Testis (tissue), 3 donors: Measurements from ENCODE around the gene ZAP70. TPM values are rescaled to one million over a fixed set of nuclear protein-coding genes. Genes with fewer than 3 reads are reported as not detected.
"Not testable (repeated sequence)": the region's sequence is repeated elsewhere in the genome, so short reads cannot be mapped to it uniquely, and the experiment has no call there.

Experiments used
- DNase-seq: peaks from one replicate; pipeline ENCODE4 v3.0.0-alpha.2; 2019
- H3K27ac ChIP-seq, 2 donors: fragments of 200-600 bp; sonication (generic); one replicate each; pipeline ENCODE4 v1.5.1; 2019
- H3K27me3 ChIP-seq: fragments of 200-600 bp; sonication (generic); one replicate; pipeline ENCODE4 v1.5.1; 2019
- H3K36me3 ChIP-seq: fragments of 200-600 bp; sonication (generic); one replicate; pipeline ENCODE4 v1.5.1; 2017; ENCODE audit warnings: low read depth; ENCODE audit errors: missing control alignments
- H3K4me1 ChIP-seq: fragments of 200-600 bp; sonication (generic); one replicate; pipeline ENCODE4 v1.5.1; 2019
- H3K4me3 ChIP-seq, 2 donors: fragments of 200-600 bp; sonication (generic); one replicate each; pipeline ENCODE4 v1.5.1; 2017 to 2019
- H3K9me3 ChIP-seq: fragments of 200-600 bp; sonication (generic); one replicate; pipeline ENCODE4 v1.5.1; 2017
- POLR2A ChIP-seq: fragments of 450-650 bp; IDR thresholded peaks from one replicate; pipeline ENCODE4 v1.6.1; 2017; ENCODE audit warnings: antibody characterized with exemption, mild to moderate bottlenecking, moderate library complexity
- WGBS, 2 donors: methylation state at CpG; one replicate each; pipeline ENCODE4 v1.1.5; 2018; 5-methylcytosine and 5-hydroxymethylcytosine counted together
- intact Hi-C: fragments of 100-400 bp; cut with DNase I; formaldehyde crosslinking; loops from one replicate; pipeline ENCODE4 v1.15.1; 2023; ENCODE audit warnings: low total_unique reads
- polyA plus RNA-seq: library from polyadenylated mRNA; stranded (reverse); fragments of 350-450 nt; fragmentation: Illumina TruSeq; extraction: RNeasy Lipid Tissue Mini Kit (QIAGEN cat#74804); gene quantifications from one replicate; pipeline ENCODE4 v1.2.3, GENCODE V29; 2014; ENCODE audit warnings: low read depth, low replicate concordance; ENCODE audit not compliant: insufficient read depth
- total RNA-seq, 2 donors: library from RNA; depleted of rRNA; stranded (reverse); fragments of >200 nt; gene quantifications; one replicate each; pipeline ENCODE4 v1.2.3, GENCODE V29; 2016
- TF ChIP-seq, protein P1 (sequence below), 3 experiments: fragments of 450-650 bp in 2 of 3; fragments of 200-600 bp in 1 of 3; sonication (generic) in 1 of 3; IDR thresholded peaks; one replicate each; pipeline ENCODE4 v1.5.1; 2016 to 2019; ENCODE audit warnings: antibody characterized with exemption in 3 of 3, mild to moderate bottlenecking in 2 of 3, moderate library complexity in 1 of 3

Gene ZAP70
- total and polyA plus RNA-seq, 3 donors from 2014 or later = 5.5 to 6.5 (median 6.4) TPM

DNA sequence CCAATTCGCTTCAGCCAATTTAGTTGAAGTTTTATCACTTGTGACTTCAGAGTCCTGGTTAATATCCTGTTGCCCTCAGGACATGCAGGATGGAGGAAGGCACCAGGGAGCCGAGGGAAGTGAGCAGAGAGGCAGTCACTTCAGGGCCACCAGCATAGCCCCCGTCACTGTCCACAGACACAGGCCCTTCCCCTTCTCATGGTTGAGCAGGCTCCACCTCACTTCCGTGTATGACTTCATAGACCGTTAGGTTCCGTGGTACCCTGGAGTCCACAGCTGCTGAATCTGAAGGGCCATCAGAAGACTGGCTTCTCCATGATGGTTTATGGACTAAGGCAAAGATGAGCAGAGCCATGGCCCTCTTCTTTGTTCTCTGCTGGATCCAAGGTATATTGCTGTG, 43.9 kb upstream of the ZAP70 start, which contains the start of gene C2orf92:
Gene C2orf92 (plus strand): TSS at position 266 of the 400 bp plus-strand sequence. CDS start 76 bp downstream, at position 342.
- no peak within 1 kb of the TSS for H3K4me3 ChIP-seq
- no peaks in the 10 kb centered on the region for H3K9me3 ChIP-seq
- no peaks in the 10 kb centered on the region for H3K36me3 ChIP-seq
- TF ChIP-seq, protein P1, sequence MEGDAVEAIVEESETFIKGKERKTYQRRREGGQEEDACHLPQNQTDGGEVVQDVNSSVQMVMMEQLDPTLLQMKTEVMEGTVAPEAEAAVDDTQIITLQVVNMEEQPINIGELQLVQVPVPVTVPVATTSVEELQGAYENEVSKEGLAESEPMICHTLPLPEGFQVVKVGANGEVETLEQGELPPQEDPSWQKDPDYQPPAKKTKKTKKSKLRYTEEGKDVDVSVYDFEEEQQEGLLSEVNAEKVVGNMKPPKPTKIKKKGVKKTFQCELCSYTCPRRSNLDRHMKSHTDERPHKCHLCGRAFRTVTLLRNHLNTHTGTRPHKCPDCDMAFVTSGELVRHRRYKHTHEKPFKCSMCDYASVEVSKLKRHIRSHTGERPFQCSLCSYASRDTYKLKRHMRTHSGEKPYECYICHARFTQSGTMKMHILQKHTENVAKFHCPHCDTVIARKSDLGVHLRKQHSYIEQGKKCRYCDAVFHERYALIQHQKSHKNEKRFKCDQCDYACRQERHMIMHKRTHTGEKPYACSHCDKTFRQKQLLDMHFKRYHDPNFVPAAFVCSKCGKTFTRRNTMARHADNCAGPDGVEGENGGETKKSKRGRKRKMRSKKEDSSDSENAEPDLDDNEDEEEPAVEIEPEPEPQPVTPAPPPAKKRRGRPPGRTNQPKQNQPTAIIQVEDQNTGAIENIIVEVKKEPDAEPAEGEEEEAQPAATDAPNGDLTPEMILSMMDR (IDR thresholded peaks at IDR 0.05) = no peak
- TF ChIP-seq POLR2A = no peak
- WGBS, 2 donors = 93 to 94% methylated on average over 5 to 6 of the region's 6 CpGs
- H3K27me3 ChIP-seq = no peaks in the 10 kb centered on the region
- no peak for DNase-seq
- intact Hi-C loops = no loop called here
- no peak within 1 kb of the TSS for H3K27ac ChIP-seq
- peaks cover 4% of the 10 kb centered on the region for H3K4me1 ChIP-seq

DNA sequence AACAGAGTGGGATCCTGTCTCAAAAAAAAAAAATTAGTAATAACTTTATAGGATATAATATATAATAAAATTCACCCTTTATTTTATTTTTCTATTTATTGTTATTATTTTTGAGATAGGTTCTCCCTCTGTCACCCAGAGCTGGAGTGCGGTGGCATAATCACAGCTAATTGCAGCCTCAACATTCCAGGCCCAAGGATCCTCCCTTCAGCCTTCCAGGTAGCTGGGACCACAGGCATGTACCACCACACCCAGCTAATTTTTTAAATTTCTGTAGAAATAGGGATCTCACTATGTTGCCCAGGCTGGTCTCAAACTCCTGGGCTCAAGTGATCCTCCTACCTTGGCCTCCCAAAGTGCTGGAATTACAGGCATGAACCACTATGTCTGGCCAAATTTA, 42.9 kb upstream of the ZAP70 start:
- TF ChIP-seq POLR2A = no peak
- TF ChIP-seq, protein P1 (IDR thresholded peaks at IDR 0.05) = no peak

DNA sequence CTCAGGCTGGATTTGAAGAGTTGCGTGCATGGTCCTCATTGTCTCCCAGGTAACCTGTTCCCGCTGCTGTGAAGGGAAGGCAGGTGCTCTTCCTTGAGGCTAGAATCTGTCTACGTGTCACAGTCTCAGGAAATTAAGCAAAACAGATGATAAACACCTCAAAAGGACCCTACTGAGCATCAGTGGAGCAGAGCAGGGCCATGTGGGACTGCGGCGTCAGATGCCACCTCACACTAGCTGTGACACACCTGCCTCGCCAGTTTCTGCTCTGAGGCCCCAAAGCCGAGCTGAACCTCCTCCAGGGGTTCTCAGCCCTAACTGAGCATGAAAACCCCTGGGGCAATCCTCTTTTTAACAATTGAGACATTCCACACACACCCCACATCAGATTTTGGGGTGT, 41.9 kb upstream of the ZAP70 start:
- H3K4me1 ChIP-seq = peaks cover 4% of the 10 kb centered on the region
- no peak overlapping the region for H3K4me3 ChIP-seq
- 93% methylated on average over 7 of the region's 7 CpGs for WGBS, 2 donors
- H3K36me3 ChIP-seq = no peaks in the 10 kb centered on the region
- no peak overlapping the region for H3K27ac ChIP-seq
- DNase-seq = no peak
- TF ChIP-seq, protein P1 (IDR thresholded peaks at IDR 0.05) = no peak
- no peak for TF ChIP-seq POLR2A
- no peaks in the 10 kb centered on the region for H3K9me3 ChIP-seq
- H3K27me3 ChIP-seq = no peaks in the 10 kb centered on the region
- intact Hi-C loops = no loop called here

More for the DNA sequence above, 42.9 kb upstream of the ZAP70 start:
- WGBS, 2 donors = 96 to 100% methylated on average over 1 of the region's 1 CpG
- H3K9me3 ChIP-seq = no peaks in the 10 kb centered on the region
- no peaks in the 10 kb centered on the region for H3K36me3 ChIP-seq
- no peak overlapping the region for H3K4me3 ChIP-seq
- H3K4me1 ChIP-seq = peaks cover 4% of the 10 kb centered on the region
- no peaks in the 10 kb centered on the region for H3K27me3 ChIP-seq
- no peak overlapping the region for H3K27ac ChIP-seq
- intact Hi-C loops = no loop called here
- DNase-seq = no peak

DNA sequence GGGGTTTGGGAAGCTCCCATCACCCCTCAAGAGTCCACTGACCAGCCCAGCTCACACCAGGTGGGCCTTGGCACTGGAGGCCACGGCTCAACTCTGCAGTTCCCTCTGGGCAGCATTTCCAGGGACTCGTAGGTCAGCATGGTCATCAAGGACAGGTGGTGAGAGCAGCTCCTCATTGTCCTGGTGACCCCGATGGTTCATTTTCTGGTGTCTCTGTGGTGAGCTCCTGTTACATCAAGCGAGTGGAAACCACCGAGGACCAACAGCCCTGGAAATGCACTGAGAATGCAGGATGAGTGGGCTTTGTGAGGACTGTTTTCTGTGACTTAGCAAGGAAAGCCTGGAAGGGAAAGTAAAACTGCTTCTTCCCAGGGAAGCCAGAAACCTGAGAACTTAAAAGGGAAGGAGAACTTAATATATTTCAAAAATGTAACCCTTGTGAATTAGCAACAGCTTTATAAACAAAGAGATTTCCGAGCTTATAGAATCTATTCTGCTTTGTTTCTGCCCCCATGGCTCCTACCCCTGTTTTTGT, 40.7 kb upstream of the ZAP70 start:
- intact Hi-C loops, DNase-seq, H3K9me3 ChIP-seq, H3K4me3 ChIP-seq, H3K36me3 ChIP-seq, H3K27me3 ChIP-seq, H3K4me1 ChIP-seq, H3K27ac ChIP-seq: not testable (repeated sequence)
- 86% methylated on average over 4 to 5 of the region's 6 CpGs for WGBS, 2 donors

DNA sequence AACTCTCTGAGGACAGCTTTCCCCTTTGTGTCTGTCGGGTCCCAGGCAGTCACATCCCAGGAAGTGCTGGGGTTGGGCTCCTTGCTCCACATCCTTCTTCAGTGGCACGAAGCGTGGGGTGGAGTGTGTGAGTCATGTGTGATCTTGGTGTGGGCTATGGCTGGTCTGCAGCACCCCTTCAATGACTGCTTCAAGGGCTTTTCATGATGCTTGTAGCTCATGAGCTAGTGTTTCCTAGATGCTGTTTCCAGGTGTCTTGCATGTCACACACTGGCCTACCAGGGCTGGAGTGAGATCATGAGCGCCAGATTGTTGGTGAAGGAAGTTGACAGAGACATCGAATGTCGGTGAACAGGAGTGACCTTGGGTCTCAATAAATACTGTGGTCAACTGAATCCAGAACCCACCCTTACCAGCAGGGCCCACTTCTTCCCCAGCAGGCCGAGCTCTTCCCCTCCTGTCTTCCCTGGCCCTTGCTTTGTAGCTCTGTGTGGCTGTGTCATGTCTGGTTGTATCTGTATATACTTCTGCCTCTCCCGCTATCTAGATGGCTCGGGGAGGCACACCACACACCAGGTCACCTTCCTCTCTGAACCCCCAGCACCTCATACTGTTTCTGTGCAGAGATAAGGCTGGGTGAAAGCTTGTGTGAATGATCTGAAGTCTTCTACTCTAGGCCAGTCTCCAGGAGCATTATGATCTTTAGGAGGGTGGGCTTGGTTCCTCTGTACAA, 40.0 kb upstream of the ZAP70 start:
- no peak overlapping the region for H3K4me3 ChIP-seq
- TF ChIP-seq, protein P1 (IDR thresholded peaks at IDR 0.05) = no peak
- no peak for TF ChIP-seq POLR2A
- WGBS, 2 donors = 87 to 90% methylated on average over 9 of the region's 9 CpGs

More for the DNA sequence above, 40.0 kb upstream of the ZAP70 start:
- Histone ChIP-seq H3K27ac (no peak overlapping the region), H3K9me3 (no peaks in the 10 kb centered on the region), H3K27me3 (no peaks in the 10 kb centered on the region), H3K4me1 (peaks cover 4% of the 10 kb centered on the region), H3K36me3 (no peaks in the 10 kb centered on the region)
- no peak for DNase-seq
- intact Hi-C loops = no loop called here
